ENCODE results near the gene C20orf96. TPM values are rescaled to one million over a fixed set of nuclear protein-coding genes. Genes with fewer than 3 reads are reported as not detected.
A peak's percentile ranks its signal among the peaks of the same experiment; 100 is the strongest.

C20orf96 gene
- total RNA-seq, 1 donor from 2014 or later = 8.8 TPM

DNA sequence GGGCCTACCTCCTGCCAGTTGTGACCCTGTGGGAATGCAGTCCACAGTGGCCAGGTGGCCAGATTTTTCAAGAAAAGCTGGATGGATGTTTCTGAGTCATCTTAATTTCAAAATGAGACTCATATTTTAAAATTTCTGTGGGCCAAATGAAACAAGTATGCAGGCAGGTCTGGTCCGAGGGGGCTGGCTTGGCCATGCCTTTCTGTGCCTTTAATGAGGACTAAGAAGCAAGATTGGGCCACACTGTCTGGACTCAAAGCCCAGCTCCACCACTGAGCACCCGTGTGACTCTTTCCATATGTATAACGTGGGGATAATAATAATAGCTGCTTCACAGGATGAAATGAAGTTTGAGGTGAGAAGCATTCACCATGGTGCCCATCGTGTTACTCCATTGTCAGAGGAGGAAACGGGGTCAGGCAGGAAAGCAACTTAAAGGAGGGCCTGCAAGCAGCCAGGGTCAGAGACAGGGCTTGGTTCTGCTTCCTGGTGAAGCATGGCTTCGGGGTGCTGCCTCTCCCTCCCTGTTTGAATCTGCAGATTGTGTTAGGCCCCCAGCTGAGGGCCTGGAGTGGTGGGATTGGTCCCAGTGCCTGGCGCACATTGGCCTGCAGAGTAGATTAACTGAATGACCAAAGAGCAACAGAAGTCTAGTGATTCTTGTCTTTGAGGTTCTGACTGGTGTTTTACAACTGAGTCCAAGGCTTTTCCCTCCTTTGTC, 38.6 kb upstream of the C20orf96 start:
- Histone ChIP-seq H3K27ac (no peak overlapping the region), H3K4me1 (peaks cover 23% of the 10 kb centered on the region), H3K4me3 (no peak overlapping the region), H3K9me3 (no peaks in the 10 kb centered on the region), H3K36me3 (no peaks in the 10 kb centered on the region), H3K27me3 (no peaks in the 10 kb centered on the region)
- no peak for DNase-seq
- intact Hi-C loops (cut with DNase I) = no loop called here
- ATAC-seq = no peak
- TF ChIP-seq, protein P1, sequence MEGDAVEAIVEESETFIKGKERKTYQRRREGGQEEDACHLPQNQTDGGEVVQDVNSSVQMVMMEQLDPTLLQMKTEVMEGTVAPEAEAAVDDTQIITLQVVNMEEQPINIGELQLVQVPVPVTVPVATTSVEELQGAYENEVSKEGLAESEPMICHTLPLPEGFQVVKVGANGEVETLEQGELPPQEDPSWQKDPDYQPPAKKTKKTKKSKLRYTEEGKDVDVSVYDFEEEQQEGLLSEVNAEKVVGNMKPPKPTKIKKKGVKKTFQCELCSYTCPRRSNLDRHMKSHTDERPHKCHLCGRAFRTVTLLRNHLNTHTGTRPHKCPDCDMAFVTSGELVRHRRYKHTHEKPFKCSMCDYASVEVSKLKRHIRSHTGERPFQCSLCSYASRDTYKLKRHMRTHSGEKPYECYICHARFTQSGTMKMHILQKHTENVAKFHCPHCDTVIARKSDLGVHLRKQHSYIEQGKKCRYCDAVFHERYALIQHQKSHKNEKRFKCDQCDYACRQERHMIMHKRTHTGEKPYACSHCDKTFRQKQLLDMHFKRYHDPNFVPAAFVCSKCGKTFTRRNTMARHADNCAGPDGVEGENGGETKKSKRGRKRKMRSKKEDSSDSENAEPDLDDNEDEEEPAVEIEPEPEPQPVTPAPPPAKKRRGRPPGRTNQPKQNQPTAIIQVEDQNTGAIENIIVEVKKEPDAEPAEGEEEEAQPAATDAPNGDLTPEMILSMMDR (IDR thresholded peaks at IDR 0.05) = no peak

- no peak for DNase-seq
- peak overlapping the region; percentile 77 for H3K4me3 ChIP-seq
- no peaks in the 10 kb centered on the region for H3K27me3 ChIP-seq
- H3K4me1 ChIP-seq = peaks cover 29% of the 10 kb centered on the region
- no peaks in the 10 kb centered on the region for H3K36me3 ChIP-seq
- H3K27ac ChIP-seq = peak overlapping the region; percentile 69
- no peaks in the 10 kb centered on the region for H3K9me3 ChIP-seq
- TF ChIP-seq, protein P1 (IDR thresholded peaks at IDR 0.05) = no peak
- intact Hi-C loops (cut with DNase I) = no loop called here
- ATAC-seq = no peak
Observed at GRCh38 chr20:328027-328974, 37.8 kb upstream of the C20orf96 start.

GRCh38 chr20:327186-328026, 36.9 kb upstream of the C20orf96 start:
- peaks cover 29% of the 10 kb centered on the region for H3K4me1 ChIP-seq
- H3K27me3 ChIP-seq = no peaks in the 10 kb centered on the region
- no peaks in the 10 kb centered on the region for H3K36me3 ChIP-seq
- ATAC-seq (peak; percentile 51), DNase-seq (peak; percentile 91)
- intact Hi-C loops (cut with DNase I) = no loop called here
- peak overlapping the region; percentile 77 for H3K4me3 ChIP-seq
- TF ChIP-seq, protein P1 (IDR thresholded peaks at IDR 0.05) = no peak
- peak overlapping the region; percentile 69 for H3K27ac ChIP-seq
- no peaks in the 10 kb centered on the region for H3K9me3 ChIP-seq

DNA sequence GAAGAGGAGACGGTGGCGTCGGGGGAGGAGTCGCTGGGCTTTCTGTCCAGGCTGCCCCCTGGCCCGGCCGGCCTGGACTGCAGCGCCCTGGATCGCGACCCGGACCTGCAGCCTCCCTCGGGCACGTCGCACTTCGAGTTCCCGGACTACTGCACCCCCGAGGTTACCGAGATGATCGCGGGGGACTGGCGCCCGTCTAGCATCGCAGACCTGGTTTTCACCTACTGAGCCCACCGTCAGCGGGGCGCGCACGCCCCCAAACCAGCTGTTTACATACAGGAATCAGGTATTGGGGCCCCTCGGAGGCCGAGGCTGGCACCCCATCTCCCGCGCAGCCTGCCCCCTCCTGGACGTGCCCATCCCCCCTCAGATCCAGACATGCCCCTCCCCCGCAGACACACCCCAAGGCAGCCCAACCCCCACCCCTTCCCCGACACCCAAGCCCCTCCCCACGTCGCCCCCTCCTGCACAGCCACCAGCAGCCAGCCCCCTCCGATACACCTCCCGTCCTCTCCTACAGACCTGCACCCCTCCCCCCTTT, 36.2 kb upstream of the C20orf96 start:
- TF ChIP-seq, protein P1 (IDR thresholded peaks at IDR 0.05) = peak; percentile 12
- Histone ChIP-seq H3K4me1 (peaks cover 29% of the 10 kb centered on the region), H3K27ac (peak overlapping the region; percentile 90), H3K4me3 (peak overlapping the region; percentile 77), H3K9me3 (no peaks in the 10 kb centered on the region), H3K36me3 (no peaks in the 10 kb centered on the region), H3K27me3 (no peaks in the 10 kb centered on the region)
- intact Hi-C loops (cut with DNase I) = no loop called here
- DNase-seq = peak; percentile 80
- ATAC-seq = no peak

Measured in upper lobe of right lung (tissue), 1 donor.